ENCODE measurements around the gene ASPHD1. TPM values are rescaled to one million over a fixed set of nuclear protein-coding genes. Genes with fewer than 3 reads are reported as not detected.

ASPHD1 gene
- polyA plus RNA-seq, 1 of the 3 experiments (the other 2 are of a cell fraction) = 35.1 TPM

DNA sequence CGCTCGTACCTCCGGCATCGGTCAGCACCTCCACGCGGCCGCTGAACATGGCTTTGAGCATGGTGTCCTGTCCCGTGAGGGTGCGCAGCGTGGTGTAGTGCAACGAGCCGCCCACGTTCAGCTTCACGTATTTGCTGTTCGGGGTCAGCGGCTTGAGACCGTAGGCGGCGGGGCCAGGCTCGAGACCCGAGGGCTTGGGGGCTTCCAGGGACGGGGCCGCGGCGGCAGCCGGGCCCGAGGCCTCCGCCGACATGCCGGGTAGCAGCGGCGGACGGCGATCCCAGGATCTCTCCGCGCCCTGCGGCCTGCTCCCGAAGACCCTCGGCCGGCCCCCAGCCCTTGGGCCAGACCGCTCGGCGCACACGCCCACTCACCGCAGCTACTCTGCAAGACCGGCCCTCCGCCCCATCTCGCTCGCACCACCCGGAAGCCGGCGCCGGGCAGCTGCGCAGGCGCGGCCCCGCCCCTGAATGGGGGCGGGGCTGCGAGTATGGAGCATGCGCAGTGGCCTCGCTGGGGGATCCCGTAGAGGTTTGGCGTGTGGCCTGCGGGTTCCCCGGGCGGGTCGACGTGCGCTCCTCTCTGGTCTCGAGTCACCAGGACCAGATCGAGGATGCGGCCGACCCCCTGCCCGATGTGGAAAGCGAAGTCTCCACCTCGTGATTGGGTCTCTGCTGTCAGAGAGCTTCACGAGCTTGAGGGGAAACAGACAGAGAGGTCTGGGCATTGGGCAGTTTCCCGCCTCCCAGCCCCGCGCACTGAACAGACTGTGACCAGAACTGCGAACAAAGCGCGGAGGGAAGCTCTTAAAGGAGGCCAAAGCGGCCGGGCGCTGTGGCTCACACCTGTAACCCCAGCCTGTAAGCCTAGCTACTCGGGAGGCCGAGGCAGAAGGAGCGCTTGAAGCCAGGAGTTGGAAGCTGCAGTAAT lies 25.8 kb downstream of the ASPHD1 start, which contains the start of gene KCTD13:
Gene KCTD13 (minus strand): TSS at position 446 of the 930 bp plus-strand sequence. CDS start 193 bp downstream, at position 253.
- Histone ChIP-seq H3K4me2 (peak within 1 kb of the TSS; percentile 91), H3K9me3 (no peaks in the 10 kb centered on the region), H3K4me1 (ENCODE audit: control insufficient read depth in 1 of 2, insufficient read depth in 2 of 2, low read depth in 1 of 2, low read length in 1 of 2) (peaks cover 15% of the 10 kb centered on the region in 2 experiments; a peak in 3 of 4 replicates), H3K9me2 (no peaks in the 10 kb centered on the region), H3K27me3 (ENCODE audit: insufficient read depth) (no peaks in the 10 kb centered on the region), H2AFZ (ENCODE audit: low read depth) (peak within 1 kb of the TSS; percentile 99), H4K20me1 (ENCODE audit: insufficient read depth) (no peaks in the 10 kb centered on the region; the same call in 1 of the 2 replicates), H3K9ac (peak within 1 kb of the TSS; percentile 88), H3K4me3 (ENCODE audit: low read depth in 2 of 2, low read length in 1 of 2) (peak within 1 kb of the TSS; percentile 73 to 76), H3K79me2 (ENCODE audit: insufficient read depth) (peaks cover 58% of the 10 kb centered on the region), H3F3A (replicated peaks; ENCODE audit: insufficient read depth) (peaks cover 8% of the 10 kb centered on the region), H3K27ac (ENCODE audit: low read depth in 2 of 2, low read length in 1 of 2) (peak within 1 kb of the TSS; percentile 81 to 87), H3K36me3 (replicated peaks in 1 of 2; ENCODE audit: control insufficient read depth in 1 of 2, insufficient read depth in 2 of 2, low read length in 1 of 2) (peaks cover 12 to 14% of the 10 kb centered on the region in 2 experiments)
- peak; percentile 99 for DNase-seq
- 4% methylated on average over 28 of the region's 89 CpGs for WGBS (ENCODE audit: low lambda C conversion rate)
- ChIA-PET CTCF (interaction anchor here (0.7 to 2.5 kb wide), 12 partner anchors 11 to 167 kb away, joined by 3 to 10 read pairs (median 4); partner anchors contain the start of genes ASPHD1, PAGR1, TLCD3B and TMEM219), POLR2A (interaction anchor here (0.5 to 2.4 kb wide), 13 partner anchors 9 to 139 kb away, joined by 3 to 12 read pairs (median 3); partner anchors contain the start of genes ALDOA, KIF22, SEZ6L2 and TAOK2)
- TF ChIP-seq FOXJ3 (CRISPR knock-in tag; IDR thresholded peaks at IDR 0.05) = no peak
- no peak for TF ChIP-seq FOXM1 (IDR thresholded peaks at IDR 0.05; ENCODE audit: low read depth)
- TF ChIP-seq TEAD4 (IDR thresholded peaks at IDR 0.05; ENCODE audit: borderline replicate concordance, insufficient read depth) = no peak
- no peak; the same call in 1 of the 2 replicates for TF ChIP-seq SIN3A (IDR thresholded peaks at IDR 0.05; ENCODE audit: borderline replicate concordance, low read depth, low read length)
- no peak for TF ChIP-seq RXRA (IDR thresholded peaks at IDR 0.05; ENCODE audit: borderline replicate concordance, low read depth)
- no peak; the same call in 1 of the 2 replicates for TF ChIP-seq RAD21 (IDR thresholded peaks at IDR 0.05; ENCODE audit: low read length)
- no peak for TF ChIP-seq ZBTB33 (IDR thresholded peaks at IDR 0.05; ENCODE audit: borderline replicate concordance, low read depth)
- TF ChIP-seq EZH2phosphoT487 (IDR thresholded peaks at IDR 0.05; ENCODE audit: borderline replicate concordance, low read depth) = no peak
- TF ChIP-seq, protein P1, sequence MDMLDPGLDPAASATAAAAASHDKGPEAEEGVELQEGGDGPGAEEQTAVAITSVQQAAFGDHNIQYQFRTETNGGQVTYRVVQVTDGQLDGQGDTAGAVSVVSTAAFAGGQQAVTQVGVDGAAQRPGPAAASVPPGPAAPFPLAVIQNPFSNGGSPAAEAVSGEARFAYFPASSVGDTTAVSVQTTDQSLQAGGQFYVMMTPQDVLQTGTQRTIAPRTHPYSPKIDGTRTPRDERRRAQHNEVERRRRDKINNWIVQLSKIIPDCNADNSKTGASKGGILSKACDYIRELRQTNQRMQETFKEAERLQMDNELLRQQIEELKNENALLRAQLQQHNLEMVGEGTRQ (IDR thresholded peaks at IDR 0.05; ENCODE audit: borderline replicate concordance, low read depth, low read length) = no peak
- TF ChIP-seq ELF1 (IDR thresholded peaks at IDR 0.05) = peak; percentile 80; the same call in 1 of the 2 replicates
- no peak; the same call in 1 of the 2 replicates for TF ChIP-seq REST (IDR thresholded peaks at IDR 0.05; ENCODE audit: low read depth, low read length)
- peak; percentile 98 for TF ChIP-seq NRF1 (IDR thresholded peaks at IDR 0.05; ENCODE audit: low read depth, low read length)
- TF ChIP-seq MXI1 (IDR thresholded peaks at IDR 0.05; ENCODE audit: low read depth, low read length) = peak; percentile 86
- peak; percentile 74 for TF ChIP-seq TAF1 (IDR thresholded peaks at IDR 0.05; ENCODE audit: borderline replicate concordance, low read depth, low read length)
- peak; percentile 96 for TF ChIP-seq POLR2AphosphoS5 (IDR thresholded peaks at IDR 0.05; ENCODE audit: low read depth, low read length)
- TF ChIP-seq SMC3 (IDR thresholded peaks at IDR 0.05; ENCODE audit: low read depth, low read length) = 0 out of 2 replicates have a peak, but pooled peaks have one; percentile 5
- no peak for TF ChIP-seq IRF3 (IDR thresholded peaks at IDR 0.05; ENCODE audit: low read depth, low read length)
- TF ChIP-seq GATA2 (CRISPR knock-in tag; IDR thresholded peaks at IDR 0.05) = no peak
- no peak for TF ChIP-seq MEF2A (IDR thresholded peaks at IDR 0.05; ENCODE audit: borderline replicate concordance, low read depth)
- TF ChIP-seq MAX (IDR thresholded peaks at IDR 0.05; ENCODE audit: low read depth) = peak; percentile 78
- TF ChIP-seq RFX5 (IDR thresholded peaks at IDR 0.05; ENCODE audit: low read length) = 0 out of 2 replicates have a peak, but pooled peaks have one; percentile 12
- no peak for TF ChIP-seq FOSL2 (IDR thresholded peaks at IDR 0.05; ENCODE audit: borderline replicate concordance, low read depth)
- no peak for TF ChIP-seq YY1 (IDR thresholded peaks at IDR 0.05; ENCODE audit: low read depth)

Measured in SK-N-SH (cell line).